Stimulated activated CD4-positive, alpha-beta T cell treated with anti-CD3 and anti-CD28 coated beads, Interleukin-15, amount 100 ng/mL, for 24 hours (primary cell): ENCODE data around the gene IRF2BP1.
"Not testable (repeated sequence)": the region's sequence is repeated elsewhere in the genome, so short reads cannot be mapped to it uniquely, and the experiment has no call there.

Source experiments
- DNase-seq: peaks from one replicate; pipeline ENCODE4 v3.0.0-alpha.2; 2020

Gene IRF2BP1

GRCh38 chr19:45901912-45902650, 16.1 kb upstream of the IRF2BP1 start, which contains the start of gene MYPOP:
MYPOP (minus strand) TSS chr19:45902613; CDS start chr19:45901773, 840 bp downstream.
- no peak for DNase-seq

GRCh38 chr19:45901432-45901911, 15.5 kb upstream of the IRF2BP1 start:
- DNase-seq, result peak; percentile 53

GRCh38 chr19:45900738-45901431, 14.9 kb upstream of the IRF2BP1 start:
- no peak for DNase-seq

DNA sequence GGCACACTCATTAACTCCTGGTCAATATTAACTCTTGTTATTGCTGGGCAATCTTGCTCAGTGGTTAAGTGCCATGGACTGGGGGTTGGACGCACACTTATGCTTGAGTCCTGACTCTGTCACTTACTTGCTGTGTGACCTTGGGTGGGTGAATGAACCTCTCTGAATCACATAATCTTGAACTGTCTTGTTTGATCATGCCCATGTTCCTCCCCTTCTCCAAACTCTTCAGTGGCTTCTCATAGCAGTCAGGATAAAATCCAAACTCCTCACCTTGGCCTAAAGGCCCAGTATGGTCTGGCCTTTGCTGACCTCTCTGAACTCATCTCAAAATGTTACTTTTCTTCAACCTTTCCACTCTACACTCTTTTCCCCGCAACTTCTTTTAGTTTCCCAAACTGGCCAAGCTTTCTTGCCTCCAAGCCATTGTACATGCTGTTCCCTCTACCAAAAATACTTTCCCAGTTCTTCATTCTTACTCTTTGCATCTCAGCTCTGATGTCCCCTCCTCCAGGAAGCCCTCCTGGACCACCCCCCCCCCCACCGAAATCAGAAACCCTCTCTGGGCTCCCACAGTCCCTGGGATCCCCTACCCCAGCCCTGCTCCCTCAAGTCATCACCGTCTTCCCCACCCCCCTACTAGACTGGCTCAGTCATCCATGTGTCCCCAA, 14.1 kb upstream of the IRF2BP1 start:
- no peak for DNase-seq

DNA sequence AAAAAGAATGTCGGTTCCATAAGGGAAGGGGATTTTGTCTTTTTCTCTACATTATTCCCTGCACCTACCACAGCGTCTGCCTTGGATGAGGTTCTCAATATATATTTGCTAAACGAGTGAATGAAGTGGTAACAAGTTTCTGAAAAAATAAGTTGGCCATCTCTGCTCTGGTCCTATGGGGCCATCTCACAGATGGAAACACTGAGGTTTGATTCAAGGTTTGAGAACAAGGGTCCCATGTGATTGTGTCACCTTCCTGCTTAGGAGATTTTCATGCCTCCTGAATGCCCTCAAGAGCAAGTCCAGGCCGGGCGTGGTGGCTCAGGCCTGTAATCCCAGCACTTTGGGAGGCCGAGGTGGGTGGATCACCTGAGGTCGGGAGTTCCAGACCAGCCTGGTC, 13.3 kb upstream of the IRF2BP1 start:
- no peak for DNase-seq

DNA sequence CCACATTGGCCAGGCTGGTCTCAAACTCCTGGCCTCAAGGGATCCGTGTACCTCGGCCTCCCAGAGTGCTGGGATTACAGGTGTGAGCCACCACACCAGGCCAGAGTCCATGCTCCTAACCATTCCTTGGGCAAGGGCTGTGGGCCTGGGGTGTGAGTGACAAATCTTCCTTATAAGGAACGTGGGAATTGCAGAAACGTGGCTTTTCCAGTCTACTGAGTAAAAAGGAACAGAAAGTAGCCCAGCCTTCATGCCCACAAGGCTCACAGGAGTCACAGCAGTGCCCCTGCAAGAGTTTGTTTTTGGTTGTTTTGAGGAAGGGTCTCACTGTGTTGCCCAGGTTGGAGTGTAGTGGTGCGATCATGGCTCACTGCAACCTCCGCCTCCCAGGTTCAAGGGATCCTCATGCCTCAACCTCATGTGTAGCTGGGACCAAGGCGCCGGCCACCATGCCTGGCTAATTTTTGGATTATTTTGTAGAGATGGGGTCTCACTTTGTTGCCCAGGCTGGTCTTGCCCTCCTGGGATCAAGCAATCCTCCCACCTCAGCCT, 11.4 kb upstream of the IRF2BP1 start:
- DNase-seq, result no peak

DNA sequence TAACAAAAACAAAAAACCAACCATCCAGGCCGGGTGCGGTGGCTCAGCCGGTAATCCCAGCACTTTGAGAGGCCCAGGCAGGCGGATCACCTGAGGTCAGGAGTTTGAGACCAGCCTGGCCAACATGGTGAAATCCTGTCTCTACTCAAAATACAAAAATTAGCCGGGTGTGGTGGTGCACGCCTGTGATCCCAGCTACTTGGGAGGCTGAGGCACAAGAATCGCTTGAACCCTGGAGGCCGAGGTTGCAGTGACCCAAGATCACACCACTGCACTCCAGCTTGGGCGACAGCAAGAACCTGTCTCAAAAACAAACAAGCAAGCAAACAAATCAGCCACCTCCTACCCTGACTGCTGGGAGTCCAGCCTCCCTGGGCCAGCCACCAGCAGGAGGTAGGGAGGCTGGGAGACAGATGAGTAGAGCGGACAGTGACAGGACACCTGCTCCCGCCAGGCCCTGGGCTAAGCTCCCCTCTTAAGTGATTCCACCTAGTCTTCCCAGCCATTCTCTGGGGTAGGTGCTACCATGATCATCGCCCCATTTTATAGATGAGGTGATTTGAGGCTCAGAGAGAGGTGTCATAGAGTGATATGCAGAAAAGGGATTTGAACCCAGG, 10.2 kb upstream of the IRF2BP1 start:
- DNase-seq, result not testable (repeated sequence)

DNA sequence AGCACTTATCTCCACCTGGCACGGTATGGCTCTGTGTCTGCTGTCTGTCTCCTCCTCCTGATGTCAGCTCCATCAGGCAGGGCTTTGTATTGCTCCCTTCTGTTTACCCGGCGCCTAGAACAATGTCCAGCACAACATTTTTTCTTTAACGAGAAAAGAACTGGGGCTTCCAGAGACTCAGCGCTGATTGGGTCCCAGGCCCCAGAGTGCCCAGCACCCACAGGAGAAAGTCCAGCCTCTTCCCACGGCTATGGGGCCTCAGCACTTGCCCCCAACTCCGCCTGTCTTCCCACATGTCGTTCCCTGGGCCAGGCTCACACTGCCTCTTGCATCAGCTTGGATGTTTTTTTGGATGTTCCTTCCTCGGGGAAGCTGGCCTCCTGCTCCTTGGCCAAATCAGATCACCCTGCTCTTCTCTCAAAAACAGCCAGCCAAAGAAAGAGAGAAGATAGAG, 9.6 kb upstream of the IRF2BP1 start:
- no peak for DNase-seq

DNA sequence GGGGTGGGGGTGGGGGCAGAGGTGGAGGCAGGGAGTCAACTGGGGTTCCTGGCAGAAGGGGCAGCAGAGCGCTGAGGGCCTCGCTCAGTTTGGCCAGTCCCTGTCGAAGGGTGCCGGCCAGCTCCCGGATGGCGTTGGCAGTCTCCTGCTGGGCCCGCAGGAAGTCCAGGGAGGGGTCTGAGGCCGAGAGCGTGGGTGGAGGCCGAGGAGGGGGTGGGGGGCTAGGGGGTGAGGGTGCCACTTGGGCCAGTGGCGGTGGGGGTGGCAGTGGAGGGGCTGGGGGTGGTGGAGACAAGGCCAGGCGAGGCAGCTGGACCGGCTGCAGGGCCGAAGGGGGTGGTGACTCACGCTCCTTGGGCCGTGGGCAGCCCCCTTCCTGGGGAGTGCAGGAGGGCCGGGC, 4.9 kb upstream of the IRF2BP1 start:
- no peak for DNase-seq

GRCh38 chr19:45889210-45889885, 3.4 kb upstream of the IRF2BP1 start:
- DNase-seq, result no peak

DNA sequence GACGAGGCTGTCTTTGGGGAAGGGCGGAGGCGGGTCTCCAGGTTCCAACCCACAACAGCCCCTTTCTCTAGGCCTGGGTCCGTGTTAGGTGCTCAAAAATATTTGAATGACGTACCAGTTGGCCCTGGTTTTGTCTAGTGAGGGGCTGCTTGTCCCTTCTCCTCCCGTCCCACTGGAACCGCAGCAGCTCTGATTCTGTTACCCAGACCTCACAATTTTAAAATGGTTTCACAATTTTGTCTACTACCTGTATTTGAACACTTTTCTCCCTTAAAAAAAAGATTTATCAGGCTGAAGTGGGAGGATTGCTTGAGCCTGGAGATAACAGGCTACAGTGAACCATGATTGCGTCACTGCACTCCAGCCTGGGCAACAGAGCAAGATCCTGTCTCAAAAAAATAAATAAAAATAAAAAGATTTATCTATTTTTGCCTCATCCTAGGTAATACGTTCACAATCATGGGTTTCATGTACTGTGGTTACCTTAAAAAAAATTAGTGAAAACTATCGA, 1.3 kb upstream of the IRF2BP1 start:
- DNase-seq, result no peak

DNA sequence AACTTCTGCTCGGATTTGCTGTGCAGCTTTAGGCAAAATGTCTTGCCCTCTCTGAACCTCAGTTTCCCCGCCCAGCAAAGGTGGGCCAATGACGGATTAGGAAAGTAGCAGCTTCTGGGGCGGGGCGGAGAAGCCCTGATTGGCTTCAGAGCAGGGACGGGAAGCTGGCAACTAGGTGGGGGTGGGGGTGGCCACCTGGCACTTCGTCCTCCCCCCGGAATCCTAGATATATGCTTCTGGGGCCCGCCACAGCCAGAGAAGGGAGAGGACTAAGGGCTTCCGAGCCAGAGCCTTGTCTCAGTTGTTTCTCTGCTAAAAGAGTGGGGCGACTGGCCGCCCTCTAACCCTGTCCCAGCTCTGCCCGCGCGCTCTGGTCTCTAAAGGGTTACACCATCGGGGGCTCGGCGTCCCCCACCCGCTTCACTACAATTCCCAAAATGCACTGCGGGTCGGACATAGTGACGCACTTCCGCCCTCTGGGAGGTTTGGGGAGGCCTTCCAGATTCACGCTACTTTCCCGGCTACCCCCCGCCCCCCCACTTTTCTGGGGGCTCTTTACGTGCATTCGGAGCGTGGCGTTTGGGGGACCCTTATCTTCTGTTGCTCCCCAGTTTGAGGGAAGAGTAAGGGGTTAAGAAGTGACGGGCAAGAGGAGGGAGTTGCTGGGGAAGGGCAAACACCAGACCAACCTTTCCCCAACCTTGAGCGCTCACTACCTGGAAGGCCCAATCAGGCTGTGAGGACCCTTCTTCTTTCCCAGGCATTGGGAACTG, 672 bp upstream of the IRF2BP1 start:
- DNase-seq, result peak; percentile 93

GRCh38 chr19:45884682-45885555, 1.0 kb downstream of the IRF2BP1 start:
- DNase-seq, result peak; percentile 52

GRCh38 chr19:45883881-45884681, 1.9 kb downstream of the IRF2BP1 start:
- no peak for DNase-seq

- no peak for DNase-seq
Observed at GRCh38 chr19:45883586-45883880, 2.4 kb downstream of the IRF2BP1 start.

- peak; percentile 89 for DNase-seq
Observed at GRCh38 chr19:45882652-45883585, 3.0 kb downstream of the IRF2BP1 start.

DNA sequence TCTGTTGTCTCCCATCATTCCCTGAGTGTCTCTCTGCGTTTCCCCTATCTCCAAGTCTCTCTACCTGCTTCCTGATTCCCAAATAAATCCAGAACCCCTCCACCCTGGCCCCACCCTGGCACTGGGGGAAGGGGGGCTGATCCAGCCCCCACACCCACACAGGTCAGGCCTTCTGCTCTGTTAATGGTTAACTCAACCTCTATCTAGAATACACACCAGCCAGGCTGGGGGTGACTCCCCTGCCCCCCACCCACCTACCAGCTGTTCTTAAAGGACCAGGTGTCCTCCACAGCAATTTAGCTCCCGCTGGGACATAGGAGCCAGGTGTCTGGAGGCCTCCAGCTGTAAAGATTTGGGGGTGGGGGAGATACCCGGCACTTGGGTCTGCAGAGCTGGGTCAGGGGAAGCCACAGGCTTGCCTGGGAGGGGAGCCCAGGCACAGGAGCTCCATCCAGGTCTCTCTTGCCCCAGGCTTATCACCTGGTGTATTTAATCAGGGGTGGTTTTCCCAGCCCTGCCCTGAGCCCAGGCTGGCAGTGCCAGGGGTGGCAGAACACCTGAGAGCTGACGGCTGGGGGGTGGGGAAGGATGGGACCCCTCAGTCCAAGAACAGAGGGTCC, 3.9 kb downstream of the IRF2BP1 start:
- no peak for DNase-seq
